ENCODE results near the gene PSMB11.

PSMB11 gene

GRCh38 chr14:23052182-23052623, 10.2 kb downstream of the PSMB11 start:
- Histone ChIP-seq H4K20me1 (no peaks in the 10 kb centered on the region; the same call in 1 of the 2 replicates), H3K9ac (no peak overlapping the region), H3K27ac (no peak overlapping the region), H3K4me1 (peaks cover 21% of the 10 kb centered on the region), H3K36me3 (peaks cover 25% of the 10 kb centered on the region), H3K4me2 (no peak overlapping the region), H3K9me3 (no peaks in the 10 kb centered on the region), H3K27me3 (0 out of 2 replicates have a peak, but pooled peaks cover 7% of the 10 kb centered on the region), H3K4me3 (no peak overlapping the region)
- TF ChIP-seq Cebpa-rat (IDR thresholded peaks at IDR 0.05): no peak

- H3K27ac ChIP-seq: no peak overlapping the region
- no peaks in the 10 kb centered on the region for H3K9me3 ChIP-seq
- H4K20me1 ChIP-seq: peaks cover 1% of the 10 kb centered on the region
- peaks cover 22% of the 10 kb centered on the region for H3K4me1 ChIP-seq
- no peak overlapping the region for H3K4me2 ChIP-seq
- H3K27me3 ChIP-seq: 0 out of 2 replicates have a peak, but pooled peaks cover 7% of the 10 kb centered on the region
- H3K36me3 ChIP-seq: peaks cover 23% of the 10 kb centered on the region
- no peak for TF ChIP-seq Cebpa-rat (IDR thresholded peaks at IDR 0.05)
- no peak overlapping the region for H3K9ac ChIP-seq
- no peak overlapping the region for H3K4me3 ChIP-seq
Measured at GRCh38 chr14:23052671-23053070, 10.7 kb downstream of the PSMB11 start.

- H4K20me1 ChIP-seq: peaks cover 9% of the 10 kb centered on the region
- no peaks in the 10 kb centered on the region for H3K9me3 ChIP-seq
- H3K4me1 ChIP-seq: peaks cover 28% of the 10 kb centered on the region
- H3K27me3 ChIP-seq: 0 out of 2 replicates have a peak, but pooled peaks cover 7% of the 10 kb centered on the region
- no peak for TF ChIP-seq Cebpa-rat (IDR thresholded peaks at IDR 0.05)
- no peak overlapping the region for H3K9ac ChIP-seq
- no peak overlapping the region for H3K4me3 ChIP-seq
- H3K36me3 ChIP-seq: peaks cover 18% of the 10 kb centered on the region
- H3K27ac ChIP-seq: no peak overlapping the region
- no peak overlapping the region for H3K4me2 ChIP-seq
Measured at GRCh38 chr14:23053426-23053825, 11.4 kb downstream of the PSMB11 start.

- H3K36me3 ChIP-seq: peaks cover 19% of the 10 kb centered on the region
- peaks cover 36% of the 10 kb centered on the region for H3K4me1 ChIP-seq
- H4K20me1 ChIP-seq: peaks cover 17% of the 10 kb centered on the region
- H3K27ac ChIP-seq: no peak overlapping the region
- TF ChIP-seq Cebpa-rat (IDR thresholded peaks at IDR 0.05): no peak
- H3K27me3 ChIP-seq: 0 out of 2 replicates have a peak, but pooled peaks cover 7% of the 10 kb centered on the region
- H3K4me2 ChIP-seq: no peak overlapping the region
- no peak overlapping the region for H3K4me3 ChIP-seq
- no peak overlapping the region for H3K9ac ChIP-seq
- H3K9me3 ChIP-seq: no peaks in the 10 kb centered on the region
Measured at GRCh38 chr14:23054000-23054811, 12.2 kb downstream of the PSMB11 start.

- Histone ChIP-seq H3K9ac (0 out of 2 replicates have a peak overlapping the region, but pooled peaks have one; percentile 77), H4K20me1 (peaks cover 26% of the 10 kb centered on the region), H3K27ac (no peak overlapping the region), H3K4me3 (no peak overlapping the region), H3K9me3 (no peaks in the 10 kb centered on the region), H3K4me2 (peak overlapping the region; percentile 97; the same call in 1 of the 2 replicates), H3K4me1 (peaks cover 46% of the 10 kb centered on the region), H3K36me3 (peaks cover 23% of the 10 kb centered on the region), H3K27me3 (0 out of 2 replicates have a peak, but pooled peaks cover 7% of the 10 kb centered on the region)
- no peak for TF ChIP-seq Cebpa-rat (IDR thresholded peaks at IDR 0.05)
Measured at GRCh38 chr14:23055147-23055550, 13.1 kb downstream of the PSMB11 start.

- H3K27me3 ChIP-seq: 0 out of 2 replicates have a peak, but pooled peaks cover 7% of the 10 kb centered on the region
- H3K36me3 ChIP-seq: peaks cover 29% of the 10 kb centered on the region
- peak overlapping the region; percentile 97 for H3K4me2 ChIP-seq
- H3K9me3 ChIP-seq: no peaks in the 10 kb centered on the region
- H3K4me1 ChIP-seq: peaks cover 51% of the 10 kb centered on the region
- H4K20me1 ChIP-seq: peaks cover 31% of the 10 kb centered on the region
- no peak for TF ChIP-seq Cebpa-rat (IDR thresholded peaks at IDR 0.05)
- peak overlapping the region; percentile 77; the same call in 1 of the 2 replicates for H3K9ac ChIP-seq
- H3K4me3 ChIP-seq: no peak overlapping the region
- 0 out of 2 replicates have a peak overlapping the region, but pooled peaks have one; percentile 35 for H3K27ac ChIP-seq
Measured at GRCh38 chr14:23055621-23056144, 13.7 kb downstream of the PSMB11 start.

- H3K27ac ChIP-seq: no peak overlapping the region
- H3K4me1 ChIP-seq: peaks cover 57% of the 10 kb centered on the region
- 0 out of 2 replicates have a peak, but pooled peaks cover 7% of the 10 kb centered on the region for H3K27me3 ChIP-seq
- H3K4me2 ChIP-seq: peak overlapping the region; percentile 97
- H4K20me1 ChIP-seq: peaks cover 37% of the 10 kb centered on the region
- TF ChIP-seq Cebpa-rat (IDR thresholded peaks at IDR 0.05): no peak
- H3K4me3 ChIP-seq: peak overlapping the region; percentile 75
- H3K36me3 ChIP-seq: peaks cover 35% of the 10 kb centered on the region
- H3K9ac ChIP-seq: peak overlapping the region; percentile 77
- H3K9me3 ChIP-seq: no peaks in the 10 kb centered on the region
Measured at GRCh38 chr14:23056145-23056955, 14.3 kb downstream of the PSMB11 start.

GRCh38 chr14:23056956-23057756, 15.1 kb downstream of the PSMB11 start, which contains the start of gene CDH24:
Gene CDH24 (minus strand): TSS chr14:23057520. CDS start chr14:23055733, 1,787 bp downstream.
- no peaks in the 10 kb centered on the region for H3K9me3 ChIP-seq
- peaks cover 39% of the 10 kb centered on the region for H4K20me1 ChIP-seq
- peaks cover 57% of the 10 kb centered on the region for H3K4me1 ChIP-seq
- 0 out of 2 replicates have a peak, but pooled peaks cover 7% of the 10 kb centered on the region for H3K27me3 ChIP-seq
- peak within 1 kb of the TSS; percentile 75 for H3K4me3 ChIP-seq
- H3K9ac ChIP-seq: peak within 1 kb of the TSS; percentile 77
- peaks cover 43% of the 10 kb centered on the region for H3K36me3 ChIP-seq
- peak within 1 kb of the TSS; percentile 97 for H3K4me2 ChIP-seq
- no peak for TF ChIP-seq Cebpa-rat (IDR thresholded peaks at IDR 0.05)
- peak within 1 kb of the TSS; percentile 41; the same call in 1 of the 2 replicates for H3K27ac ChIP-seq
